Nephron progenitor cell (in vitro differentiated cells): ENCODE results near the gene POFUT2.

Experiments
- DNase-seq: peaks from one replicate; pipeline ENCODE4 v3.0.0; 2021
- H3K27ac Mint-ChIP-seq: 2 replicates; pipeline ENCODE4 v1.8.0; 2021; ENCODE audit warnings: mild to moderate bottlenecking, moderate library complexity, mixed read lengths
- H3K27me3 Mint-ChIP-seq: 2 replicates; pipeline ENCODE4 v1.8.0; 2021; ENCODE audit warnings: mild to moderate bottlenecking, low read depth, mixed read lengths; ENCODE audit not compliant: poor library complexity
- H3K36me3 Mint-ChIP-seq: 2 replicates; pipeline ENCODE4 v1.8.0; 2021; ENCODE audit warnings: low read depth, mixed read lengths
- H3K4me1 Mint-ChIP-seq: 2 replicates; pipeline ENCODE4 v1.8.0; 2021; ENCODE audit warnings: mixed read lengths
- H3K4me3 Mint-ChIP-seq: 2 replicates; pipeline ENCODE4 v1.8.0; 2021; ENCODE audit warnings: mild to moderate bottlenecking, moderate library complexity, mixed read lengths
- H3K9me3 Mint-ChIP-seq: 2 replicates; pipeline ENCODE4 v1.8.0; 2021; ENCODE audit warnings: mild to moderate bottlenecking, moderate library complexity, mixed read lengths
- TF ChIP-seq, protein P1 (sequence below): fragments of 200-600 bp; sonication (generic); IDR thresholded peaks from 2 replicates; pipeline ENCODE4 v1.5.0; 2021; ENCODE audit warnings: antibody characterized with exemption

The POFUT2 gene

GRCh38 chr21:45334591-45335081 lies 46.9 kb upstream of the POFUT2 start:
- Mint-ChIP-seq H3K27me3 (peaks cover 22% of the 10 kb centered on the region), H3K4me1 (peaks cover 57% of the 10 kb centered on the region), H3K27ac (no peak overlapping the region), H3K36me3 (no peaks in the 10 kb centered on the region), H3K9me3 (no peaks in the 10 kb centered on the region), H3K4me3 (no peak overlapping the region)
- no peak for DNase-seq
- TF ChIP-seq, protein P1, sequence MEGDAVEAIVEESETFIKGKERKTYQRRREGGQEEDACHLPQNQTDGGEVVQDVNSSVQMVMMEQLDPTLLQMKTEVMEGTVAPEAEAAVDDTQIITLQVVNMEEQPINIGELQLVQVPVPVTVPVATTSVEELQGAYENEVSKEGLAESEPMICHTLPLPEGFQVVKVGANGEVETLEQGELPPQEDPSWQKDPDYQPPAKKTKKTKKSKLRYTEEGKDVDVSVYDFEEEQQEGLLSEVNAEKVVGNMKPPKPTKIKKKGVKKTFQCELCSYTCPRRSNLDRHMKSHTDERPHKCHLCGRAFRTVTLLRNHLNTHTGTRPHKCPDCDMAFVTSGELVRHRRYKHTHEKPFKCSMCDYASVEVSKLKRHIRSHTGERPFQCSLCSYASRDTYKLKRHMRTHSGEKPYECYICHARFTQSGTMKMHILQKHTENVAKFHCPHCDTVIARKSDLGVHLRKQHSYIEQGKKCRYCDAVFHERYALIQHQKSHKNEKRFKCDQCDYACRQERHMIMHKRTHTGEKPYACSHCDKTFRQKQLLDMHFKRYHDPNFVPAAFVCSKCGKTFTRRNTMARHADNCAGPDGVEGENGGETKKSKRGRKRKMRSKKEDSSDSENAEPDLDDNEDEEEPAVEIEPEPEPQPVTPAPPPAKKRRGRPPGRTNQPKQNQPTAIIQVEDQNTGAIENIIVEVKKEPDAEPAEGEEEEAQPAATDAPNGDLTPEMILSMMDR, result no peak

DNA sequence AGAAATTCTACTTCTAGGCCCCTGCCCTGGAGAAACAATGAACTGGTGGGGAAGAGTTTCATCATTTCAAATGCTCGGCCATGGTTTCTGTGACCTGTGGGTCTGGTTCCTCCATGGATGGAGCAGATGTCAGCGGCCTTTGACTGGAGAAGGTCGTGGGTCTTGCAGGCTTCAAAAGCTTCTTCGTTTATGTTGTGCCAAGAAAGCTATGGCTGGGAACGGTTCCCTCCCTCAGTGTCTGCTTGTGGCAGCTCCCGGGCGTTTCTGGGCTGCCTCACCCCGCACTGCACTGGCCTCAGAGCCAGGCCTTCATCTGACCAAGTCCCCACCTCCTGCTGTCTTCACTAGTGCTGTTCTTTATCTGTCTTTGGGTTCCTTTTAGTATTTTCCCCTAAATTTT lies 46.4 kb upstream of the POFUT2 start:
- H3K27ac Mint-ChIP-seq, result no peak overlapping the region
- no peaks in the 10 kb centered on the region for H3K9me3 Mint-ChIP-seq
- peaks cover 21% of the 10 kb centered on the region for H3K27me3 Mint-ChIP-seq
- DNase-seq, result no peak
- peaks cover 59% of the 10 kb centered on the region for H3K4me1 Mint-ChIP-seq
- H3K4me3 Mint-ChIP-seq, result no peak overlapping the region
- H3K36me3 Mint-ChIP-seq, result no peaks in the 10 kb centered on the region
- TF ChIP-seq, protein P1, result no peak

DNA sequence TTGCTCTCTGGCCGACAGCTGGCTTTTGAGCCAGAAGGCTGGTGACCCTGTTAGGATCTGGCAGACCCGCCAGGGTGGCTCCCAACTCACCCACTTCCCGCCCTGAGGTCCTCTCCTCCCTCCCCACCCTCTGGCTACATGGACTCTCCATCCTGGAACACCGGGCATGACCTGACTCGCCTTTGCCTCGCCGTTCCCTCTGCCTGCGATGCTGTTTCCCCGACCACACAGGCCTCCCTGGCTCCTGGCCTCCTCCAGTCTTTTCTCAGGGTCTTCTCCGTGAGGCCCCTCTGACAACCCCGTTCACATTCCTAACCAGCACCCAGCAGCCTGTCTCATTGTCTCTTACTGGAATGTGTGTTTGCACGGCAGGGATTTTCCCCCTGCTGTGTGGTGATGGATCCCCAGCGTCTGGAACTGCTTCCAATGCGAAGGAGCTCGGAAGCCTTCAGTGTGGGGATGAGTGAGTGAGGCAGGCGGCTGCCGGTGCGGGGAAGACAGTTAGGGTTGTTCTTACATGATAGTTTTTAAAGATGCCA lies 46.0 kb upstream of the POFUT2 start:
- H3K36me3 Mint-ChIP-seq, result no peaks in the 10 kb centered on the region
- H3K4me1 Mint-ChIP-seq, result peaks cover 59% of the 10 kb centered on the region
- H3K27me3 Mint-ChIP-seq, result peaks cover 20% of the 10 kb centered on the region
- no peaks in the 10 kb centered on the region for H3K9me3 Mint-ChIP-seq
- peak overlapping the region; percentile 32 for H3K4me3 Mint-ChIP-seq
- TF ChIP-seq, protein P1, result no peak
- peak overlapping the region; percentile 6 for H3K27ac Mint-ChIP-seq
- DNase-seq, result no peak

DNA sequence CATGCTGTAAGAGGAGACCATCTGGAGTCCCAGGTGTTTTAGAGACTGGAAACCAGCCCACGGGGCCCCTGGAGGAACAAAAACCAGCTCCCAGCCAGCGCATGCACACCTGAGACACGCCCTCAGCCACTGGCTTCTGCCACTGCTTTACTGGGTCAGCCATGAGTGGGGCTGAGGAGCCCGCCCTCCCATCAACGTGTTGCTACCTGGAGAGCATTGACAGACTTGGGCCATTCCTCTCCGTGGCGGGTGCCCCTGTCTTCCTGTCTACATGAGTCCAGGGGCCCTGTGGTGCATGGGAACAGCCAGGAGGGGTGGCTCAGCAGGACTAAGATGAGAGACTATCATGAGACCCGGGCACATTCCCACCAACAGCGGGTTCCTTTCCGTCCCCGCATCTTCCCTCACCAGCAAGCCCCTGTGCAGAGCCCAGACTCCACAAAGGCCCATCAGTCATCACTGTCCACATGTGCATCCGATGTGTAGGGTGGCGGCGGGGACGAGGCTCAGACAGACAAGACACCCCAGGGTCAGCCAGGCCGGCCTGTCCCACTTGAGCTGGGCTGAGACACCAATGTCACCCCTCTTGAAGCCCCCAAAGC lies 45.4 kb upstream of the POFUT2 start:
- H3K9me3 Mint-ChIP-seq, result no peaks in the 10 kb centered on the region
- H3K4me3 Mint-ChIP-seq, result no peak overlapping the region
- no peak overlapping the region for H3K27ac Mint-ChIP-seq
- peaks cover 20% of the 10 kb centered on the region for H3K27me3 Mint-ChIP-seq
- peaks cover 59% of the 10 kb centered on the region for H3K4me1 Mint-ChIP-seq
- TF ChIP-seq, protein P1, result no peak
- H3K36me3 Mint-ChIP-seq, result no peaks in the 10 kb centered on the region
- DNase-seq, result no peak

- H3K4me1 Mint-ChIP-seq, result peaks cover 58% of the 10 kb centered on the region
Observed at GRCh38 chr21:45332415-45332814, 44.7 kb upstream of the POFUT2 start.

More at GRCh38 chr21:45332415-45332814, 44.7 kb upstream of the POFUT2 start:
- Mint-ChIP-seq H3K4me3 (no peak overlapping the region), H3K27me3 (peaks cover 21% of the 10 kb centered on the region), H3K27ac (peak overlapping the region; percentile 2), H3K36me3 (no peaks in the 10 kb centered on the region), H3K9me3 (no peaks in the 10 kb centered on the region)
- DNase-seq, result no peak
- TF ChIP-seq, protein P1, result no peak
